ENCODE results near the gene WDR70.
"Not testable (repeated sequence)": the region's sequence is repeated elsewhere in the genome, so short reads cannot be mapped to it uniquely, and the experiment has no call there.

The WDR70 gene

DNA sequence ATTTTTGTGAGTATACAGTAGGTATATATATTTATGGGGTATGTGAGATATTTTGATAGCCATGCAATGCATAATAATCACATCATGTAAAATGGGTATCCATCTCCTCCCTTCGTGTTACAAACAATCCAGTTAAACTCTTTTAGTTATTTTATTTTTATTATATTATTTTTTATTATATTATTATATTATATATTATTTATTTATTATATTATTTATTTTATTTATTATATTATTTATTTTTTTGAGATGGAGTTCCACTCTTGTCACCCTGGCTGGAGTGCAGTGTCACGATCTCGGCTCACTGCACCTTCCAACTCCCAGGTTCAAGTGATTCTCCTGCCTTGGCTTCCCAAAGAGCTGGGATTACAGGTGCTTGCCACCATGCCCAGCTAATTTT lies 138.6 kb downstream of the WDR70 start:
- no peak for DNase-seq (ENCODE audit: low spot score)

DNA sequence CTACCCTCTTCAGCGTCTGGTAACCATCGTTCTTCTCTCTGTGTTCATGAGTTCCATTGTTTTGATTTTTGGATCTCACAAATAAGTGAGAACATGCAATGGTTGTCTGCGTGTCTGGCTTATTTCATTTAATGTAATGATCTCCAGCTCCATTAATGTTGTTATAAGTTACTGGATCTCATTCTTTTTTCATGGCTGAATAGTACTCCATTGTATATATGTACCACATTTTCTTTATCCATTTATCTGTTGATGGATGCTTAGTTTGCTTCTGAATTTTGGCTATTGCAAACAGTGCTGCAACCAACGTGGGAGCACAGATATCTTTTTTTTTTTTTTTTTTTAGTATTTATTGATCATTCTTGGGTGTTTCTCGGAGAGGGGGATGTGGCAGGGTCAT lies 139.2 kb downstream of the WDR70 start:
- not testable (repeated sequence) for DNase-seq (ENCODE audit: low spot score)

DNA sequence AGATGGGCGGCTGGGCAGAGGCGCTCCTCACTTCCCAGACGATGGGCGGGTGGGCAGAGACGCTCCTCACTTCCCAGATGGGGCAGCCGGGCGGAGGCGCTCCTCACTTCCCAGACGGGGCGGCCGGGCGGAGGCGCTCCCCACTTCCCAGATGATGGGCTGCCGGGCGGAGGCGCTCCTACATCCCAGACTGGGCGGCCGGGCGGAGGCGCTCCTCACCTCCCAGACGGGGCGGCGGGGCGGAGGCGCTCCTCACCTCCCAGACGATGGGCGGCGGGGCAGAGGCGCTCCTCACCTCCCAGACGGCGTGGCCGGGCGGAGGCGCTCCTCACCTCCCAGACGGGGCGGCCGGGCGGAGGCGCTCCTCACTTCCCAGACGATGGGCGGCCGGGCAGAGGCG lies 140.2 kb downstream of the WDR70 start:
- DNase-seq (ENCODE audit: low spot score), result no peak

DNA sequence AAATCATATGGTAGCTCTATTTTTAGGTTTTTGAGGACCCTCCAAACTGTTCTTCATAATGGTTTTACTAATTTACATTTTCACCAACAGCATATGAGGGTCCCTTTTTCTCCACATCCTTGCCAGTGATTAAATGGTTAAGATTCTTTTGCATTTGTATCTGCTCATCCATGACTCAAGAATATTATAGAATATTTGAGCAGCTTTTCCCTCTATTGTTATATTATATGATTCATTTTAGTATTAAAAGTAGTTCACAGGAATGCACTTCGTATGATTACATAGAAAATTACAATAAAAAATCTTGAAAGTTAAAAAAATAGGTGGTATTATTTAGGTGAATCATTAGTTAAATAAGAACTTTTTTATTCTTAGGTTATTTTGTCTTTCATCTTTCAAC lies 140.7 kb downstream of the WDR70 start:
- no peak for DNase-seq (ENCODE audit: low spot score)

DNA sequence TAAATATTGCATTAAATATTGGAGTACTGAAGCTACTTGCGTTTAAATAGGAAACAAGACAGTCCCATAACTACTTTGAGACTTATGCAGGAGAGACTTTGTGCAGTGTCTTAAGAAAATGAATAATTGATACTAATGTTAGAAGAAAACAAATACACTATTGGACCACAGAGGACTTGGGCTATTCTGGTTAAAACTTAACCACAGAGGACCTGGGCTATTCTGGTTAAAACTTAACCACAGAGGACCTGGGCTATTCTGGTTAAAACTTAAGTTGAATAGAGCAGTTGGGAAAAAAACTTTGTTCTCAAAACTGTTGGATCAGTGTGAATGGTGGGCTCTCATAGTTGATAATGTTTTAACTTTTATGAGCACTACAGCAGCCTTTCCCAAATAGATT lies 141.7 kb downstream of the WDR70 start:
- DNase-seq (ENCODE audit: low spot score), result no peak

DNA sequence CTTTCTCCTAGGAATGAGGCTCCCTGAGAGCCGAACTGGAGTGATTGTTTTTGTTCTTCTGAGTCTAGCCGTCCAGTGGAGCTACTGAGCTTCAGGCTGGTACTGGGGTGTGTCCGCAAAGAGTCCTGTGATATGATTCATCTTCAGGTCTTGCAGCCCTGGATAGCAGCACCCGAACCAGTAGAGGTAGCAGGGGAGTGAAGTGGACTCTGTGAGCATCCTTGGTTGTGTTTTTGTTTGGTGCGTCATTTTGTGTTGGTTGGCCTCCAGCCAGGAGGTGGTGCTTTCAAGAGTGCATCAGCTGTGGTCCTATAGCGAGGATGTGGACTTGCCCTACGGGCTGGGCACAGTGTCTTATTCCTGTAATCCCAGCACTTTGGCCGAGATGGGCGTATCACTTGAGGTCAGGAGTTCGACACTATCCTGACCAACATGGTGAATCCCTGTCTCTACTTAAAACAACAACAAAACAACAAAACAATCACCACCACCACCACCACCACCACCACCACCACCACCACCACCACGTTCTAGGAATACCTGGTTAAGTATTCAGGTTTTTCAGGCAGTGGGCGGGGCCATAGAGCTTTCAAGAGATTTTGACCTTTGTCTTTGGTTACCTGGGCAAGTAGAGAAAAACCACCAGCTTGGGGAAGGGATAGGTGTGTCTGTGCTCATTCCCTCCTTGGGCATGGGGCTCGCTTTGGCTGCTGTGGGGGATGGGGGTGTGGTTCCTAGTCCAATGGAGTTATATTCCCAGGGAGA lies 154.0 kb downstream of the WDR70 start:
- DNase-seq (ENCODE audit: low spot score), result no peak

DNA sequence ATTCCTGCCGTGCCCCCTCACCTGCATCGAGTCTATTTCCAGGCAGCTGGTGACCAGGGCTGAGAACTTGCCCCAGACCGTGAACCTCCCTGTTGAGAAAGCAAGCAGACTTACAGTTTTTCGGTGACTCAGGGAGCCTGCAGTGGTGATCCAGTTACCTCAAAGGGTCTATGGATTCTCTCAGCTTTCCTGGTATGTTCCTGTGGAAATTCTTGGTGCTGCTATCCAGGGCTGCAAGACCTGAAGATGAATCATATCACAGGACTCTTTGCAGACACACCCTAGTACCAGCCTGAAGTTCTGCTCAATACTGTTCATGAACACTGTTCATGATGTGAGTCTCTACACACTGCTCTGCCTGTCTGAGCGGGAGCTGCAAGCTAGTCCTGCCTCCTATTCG lies 154.7 kb downstream of the WDR70 start:
- DNase-seq (ENCODE audit: low spot score), result no peak

DNA sequence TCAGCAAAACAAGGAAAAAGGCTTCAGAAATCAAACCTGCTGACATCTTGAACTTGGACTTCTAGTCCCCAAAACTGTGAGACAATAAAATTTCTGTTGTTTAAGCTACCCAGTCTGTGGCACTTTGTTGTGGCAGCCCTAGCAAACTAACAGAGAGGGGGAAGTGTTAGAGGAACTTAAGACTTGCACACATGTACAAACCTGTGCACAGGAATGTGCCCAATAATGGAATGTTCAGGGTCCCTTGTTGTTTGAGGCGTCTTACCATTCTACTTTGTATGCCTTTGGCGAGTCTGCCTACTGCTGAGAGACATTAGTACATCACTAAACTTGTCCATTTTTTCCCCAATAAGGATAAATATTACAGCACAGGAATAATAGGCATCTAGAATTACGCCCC lies 160.3 kb downstream of the WDR70 start:
- no peak for DNase-seq (ENCODE audit: low spot score)

DNA sequence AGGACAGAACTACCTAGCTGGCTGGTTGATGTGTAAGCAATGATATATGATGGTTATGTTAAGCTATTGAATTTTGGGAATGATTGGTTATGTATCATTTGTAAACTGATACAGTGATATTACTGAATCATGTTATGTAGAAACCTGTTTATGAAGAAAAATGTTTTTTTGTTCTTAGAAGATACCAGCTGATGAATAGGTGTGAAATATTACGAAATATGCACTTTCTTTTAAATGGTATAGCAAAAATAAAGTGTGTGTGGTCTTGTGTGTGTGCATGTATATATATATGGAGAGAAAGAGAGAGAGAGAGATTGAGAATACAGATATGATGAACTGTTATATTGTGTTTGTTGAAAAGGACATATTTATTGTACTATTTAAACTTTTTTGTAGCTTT lies 164.1 kb downstream of the WDR70 start:
- no peak for DNase-seq (ENCODE audit: low spot score)

DNA sequence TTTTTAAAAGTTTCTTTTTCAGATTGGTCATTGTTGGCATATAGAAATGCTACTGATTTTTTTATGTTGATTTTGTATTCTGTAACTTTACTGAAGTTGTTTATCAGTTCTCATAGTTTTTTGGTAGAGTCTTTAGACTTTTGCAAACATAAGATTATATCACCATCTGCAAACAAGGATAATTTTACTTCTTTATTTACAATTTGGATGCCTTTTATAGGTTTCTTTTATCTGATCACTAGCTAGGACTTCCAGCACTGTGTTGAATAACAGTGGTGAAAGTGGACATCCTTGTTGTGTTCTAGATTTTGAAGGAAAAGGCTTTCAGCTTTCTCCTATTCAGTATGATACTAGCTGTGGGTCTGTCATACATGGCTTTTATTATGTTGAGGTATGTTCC lies 170.3 kb downstream of the WDR70 start:
- DNase-seq (ENCODE audit: low spot score), result no peak

DNA sequence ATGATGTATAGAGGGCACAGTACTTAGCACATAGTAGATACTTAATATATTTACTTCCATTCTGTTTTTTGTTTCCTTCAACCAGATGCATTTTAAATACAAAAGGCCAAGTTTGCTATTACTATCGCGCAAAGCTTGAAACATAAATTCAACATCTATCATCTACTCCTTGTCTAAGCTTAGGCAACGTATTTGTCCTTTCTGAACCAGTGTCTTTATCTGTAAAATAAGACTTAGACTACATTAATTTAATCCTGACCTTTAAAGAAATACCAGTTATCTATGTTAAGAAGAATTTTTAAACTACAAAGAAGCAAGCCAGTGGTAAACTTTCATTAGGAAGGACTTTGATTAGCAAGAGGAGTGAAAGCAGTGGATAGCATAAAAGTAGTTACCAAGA lies 173.0 kb downstream of the WDR70 start:
- DNase-seq (ENCODE audit: low spot score), result no peak

DNA sequence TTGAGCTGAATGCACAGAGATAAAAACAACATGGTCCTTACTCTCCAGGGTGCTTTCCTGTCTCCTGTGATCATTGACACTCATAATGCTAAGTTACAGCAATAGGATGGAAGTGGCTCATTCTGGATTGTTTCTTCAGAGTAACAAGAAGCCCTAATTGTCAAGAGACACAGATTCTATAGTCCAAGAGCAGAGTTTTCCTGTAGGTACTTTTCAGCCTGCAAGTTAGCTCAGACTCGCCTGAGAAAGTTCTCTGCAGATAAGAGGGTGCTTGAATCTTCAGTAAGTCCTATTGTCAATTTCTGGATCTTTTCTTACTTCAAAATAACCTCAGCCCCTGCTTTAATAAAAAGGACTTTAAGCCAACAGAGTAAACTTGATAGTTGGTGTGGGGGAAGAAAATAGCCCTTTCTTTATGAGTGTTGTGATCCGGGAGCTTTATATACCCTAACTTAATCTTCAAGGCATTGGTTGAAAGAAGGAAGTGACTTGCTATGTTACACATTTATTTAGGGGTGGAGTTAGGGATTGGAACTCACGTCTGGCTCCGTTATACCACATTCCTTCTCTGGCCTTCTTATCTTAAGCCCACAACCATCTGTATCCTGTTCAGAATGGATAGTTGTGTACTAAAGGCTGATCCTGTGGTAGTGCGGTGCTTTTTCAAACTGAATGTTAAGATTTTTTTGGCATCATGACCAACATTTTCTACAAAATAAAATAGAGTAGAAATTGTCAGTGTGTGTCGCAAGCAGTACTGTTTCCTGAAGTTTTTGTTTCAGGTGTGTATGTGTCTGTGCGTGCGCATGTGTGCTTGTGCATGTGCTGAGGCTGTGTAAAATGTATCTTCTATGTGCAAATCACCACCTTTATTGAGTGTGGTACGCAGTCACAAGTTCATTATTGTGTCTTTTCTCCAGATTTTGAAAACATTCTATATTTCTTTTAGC lies 173.9 kb downstream of the WDR70 start:
- peak; percentile 57 for DNase-seq (ENCODE audit: low spot score)

DNA sequence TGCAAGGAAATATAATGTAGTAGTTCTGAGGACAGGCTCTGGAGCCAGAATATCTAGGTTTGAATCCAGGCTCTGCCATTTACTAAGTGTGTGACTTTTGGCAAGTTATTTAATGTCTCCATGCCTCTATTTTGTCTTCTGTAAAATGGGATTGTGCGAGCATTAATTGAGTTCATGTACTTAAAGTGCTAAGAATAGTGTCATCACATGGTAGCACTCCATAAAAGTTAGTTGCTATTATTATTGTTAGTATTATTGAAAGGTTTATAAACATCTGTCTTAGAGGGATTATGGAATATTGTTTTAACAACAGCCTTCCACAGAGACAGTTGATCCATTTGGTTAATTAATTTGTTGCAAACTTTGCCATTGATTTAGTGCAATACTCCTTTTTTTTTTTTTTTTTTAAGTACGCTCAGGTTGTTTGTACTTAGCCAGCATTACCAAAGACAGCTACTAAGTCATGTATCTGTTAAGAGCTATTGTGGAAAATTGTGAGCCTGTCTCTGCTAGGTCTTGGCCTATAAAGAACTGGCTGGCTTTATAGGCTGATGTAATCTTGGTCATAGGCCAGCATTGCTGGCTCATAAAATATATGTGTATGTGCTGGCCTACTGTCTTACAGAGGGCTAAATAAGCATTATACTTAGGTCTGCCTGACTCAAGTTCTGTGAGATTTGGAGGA lies 174.7 kb downstream of the WDR70 start:
- no peak for DNase-seq (ENCODE audit: low spot score)

DNA sequence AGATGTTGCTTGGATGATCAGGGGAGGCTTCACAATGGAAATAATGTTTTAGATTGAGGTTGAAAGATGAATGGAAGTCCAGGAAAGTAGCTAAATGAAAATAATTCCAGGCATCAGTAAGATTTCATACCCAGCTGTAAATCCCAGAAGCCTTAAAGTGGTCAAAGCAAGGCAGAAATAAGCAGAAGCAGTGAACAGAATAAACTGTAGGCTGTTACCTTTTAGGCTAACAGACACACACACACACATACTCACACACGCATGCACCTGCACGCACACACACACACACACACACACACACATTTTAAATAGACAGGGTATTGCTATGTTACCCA lies 175.3 kb downstream of the WDR70 start:
- DNase-seq (ENCODE audit: low spot score), result no peak

DNA sequence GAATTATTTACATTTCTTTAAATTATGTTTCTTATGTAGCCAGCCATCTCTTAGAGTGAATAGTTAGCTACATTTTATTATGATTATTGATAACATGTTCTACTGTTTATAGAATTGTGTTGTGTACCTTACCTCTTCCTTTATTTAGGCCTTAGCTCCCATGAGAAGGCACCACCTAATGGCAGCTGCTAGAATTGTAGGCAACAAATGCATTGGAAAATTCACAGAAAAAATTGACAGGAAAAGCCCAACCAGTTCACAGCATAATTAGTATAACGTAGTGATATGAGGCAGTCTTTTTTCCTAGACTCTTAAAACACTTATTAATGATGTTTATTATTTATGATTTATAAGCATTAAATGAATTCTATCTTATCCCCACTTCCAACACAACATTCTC lies 175.8 kb downstream of the WDR70 start:
- DNase-seq (ENCODE audit: low spot score), result no peak

DNA sequence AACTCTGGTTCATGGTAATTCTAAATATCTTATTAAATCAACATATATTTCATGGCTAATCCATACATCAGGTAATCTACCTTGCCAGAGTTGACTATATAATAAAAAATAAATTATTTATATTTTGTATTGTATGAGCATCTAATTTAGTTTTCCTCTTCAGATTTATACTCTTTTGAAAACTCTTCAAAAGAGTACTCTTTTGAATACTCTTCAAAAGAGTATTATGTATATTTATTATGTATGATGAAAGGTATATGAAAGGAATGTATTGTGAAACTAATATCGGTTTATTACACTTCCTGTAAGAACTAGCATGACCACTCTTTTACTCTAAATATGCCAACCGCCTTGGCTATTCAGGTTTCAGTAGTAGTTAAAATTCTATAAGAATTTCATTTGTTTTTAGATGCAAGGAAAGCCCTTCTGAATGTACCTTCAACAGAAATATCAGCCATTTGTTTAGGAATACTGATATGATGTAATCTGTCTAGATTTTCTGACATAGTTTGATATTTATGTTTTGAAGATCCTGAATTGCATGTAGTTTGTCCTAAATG lies 178.7 kb downstream of the WDR70 start:
- no peak for DNase-seq (ENCODE audit: low spot score)

DNA sequence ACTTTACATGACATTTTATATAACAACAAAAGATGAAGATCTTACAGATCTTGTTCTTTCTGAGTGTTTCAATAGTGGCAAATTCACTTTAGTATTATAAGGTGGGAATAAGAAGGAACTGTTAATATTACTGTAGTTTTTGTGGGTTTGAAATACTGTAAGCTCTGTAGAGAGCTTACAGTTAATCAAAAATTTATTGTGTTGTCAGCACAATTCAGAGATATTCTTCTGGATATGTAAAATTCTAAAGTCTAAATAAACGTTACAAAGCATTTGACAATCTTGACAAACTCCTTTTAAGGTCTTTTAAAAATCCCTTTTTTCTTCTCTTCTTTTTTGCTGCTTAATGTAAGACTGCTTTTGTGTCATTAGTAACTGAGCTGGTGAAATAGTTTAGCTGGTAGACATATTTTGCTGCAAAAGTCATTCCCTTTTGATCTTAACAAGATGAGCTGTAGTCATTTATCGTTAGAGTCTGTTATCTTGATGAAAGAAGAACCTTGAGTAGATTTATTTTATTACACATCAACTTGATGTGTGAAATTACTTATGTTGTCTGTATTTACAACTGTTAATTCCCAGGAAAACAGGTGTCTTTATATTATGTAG lies 186.0 kb downstream of the WDR70 start:
- no peak for DNase-seq (ENCODE audit: low spot score)

DNA sequence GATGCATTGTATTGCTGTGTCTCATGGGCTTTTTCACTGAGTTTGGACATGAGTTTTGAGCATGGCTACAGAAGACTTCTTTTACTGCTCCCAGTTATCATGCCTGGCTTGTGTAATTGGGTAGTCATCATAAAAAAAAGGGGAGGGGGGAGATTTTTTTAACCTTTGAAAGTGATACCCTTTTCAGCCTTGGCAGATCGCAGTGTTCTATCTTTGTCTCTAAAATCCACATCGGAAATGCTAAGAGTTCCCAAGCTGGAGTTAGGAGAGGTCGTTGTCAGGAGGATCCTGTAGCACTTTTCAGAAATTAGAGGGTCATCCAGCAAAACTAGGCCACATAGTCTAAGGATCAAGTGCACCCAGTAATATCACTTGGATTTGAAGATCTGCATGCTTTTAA lies 188.4 kb downstream of the WDR70 start:
- no peak for DNase-seq (ENCODE audit: low spot score)

DNA sequence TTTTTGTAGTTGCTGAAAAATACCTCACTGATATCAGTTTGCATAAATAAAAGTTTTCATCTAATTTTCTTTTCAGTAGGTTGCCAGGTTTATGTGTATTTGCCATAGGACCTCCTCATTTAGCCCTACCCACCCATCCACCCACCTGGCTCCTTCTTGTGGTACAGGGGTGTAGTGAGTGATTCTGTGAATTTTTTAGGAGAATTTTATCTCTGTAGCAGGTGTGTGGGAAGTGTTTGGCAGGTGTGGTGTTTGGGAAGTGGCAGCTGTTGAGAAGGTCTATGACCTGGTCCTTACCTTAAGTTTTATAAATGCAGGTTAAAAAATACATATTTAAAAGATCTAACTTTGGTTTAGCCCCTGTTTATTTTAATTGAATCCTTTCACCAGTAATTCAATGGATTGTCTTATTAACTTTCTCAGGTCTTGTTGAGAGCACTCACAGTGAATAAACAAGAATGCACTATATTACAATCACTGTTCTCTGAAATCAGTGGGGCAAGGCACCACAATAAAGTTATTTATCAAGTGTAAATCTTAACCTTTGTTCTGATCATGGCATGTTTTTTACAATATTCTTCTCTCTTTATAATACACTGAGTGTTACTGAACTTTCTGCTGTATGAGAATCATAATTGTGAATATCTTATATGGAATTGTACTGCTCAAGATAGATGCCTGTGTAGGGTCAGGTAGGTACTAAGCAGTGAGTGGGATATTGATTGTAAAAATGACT lies 189.1 kb downstream of the WDR70 start:
- DNase-seq (ENCODE audit: low spot score), result no peak

DNA sequence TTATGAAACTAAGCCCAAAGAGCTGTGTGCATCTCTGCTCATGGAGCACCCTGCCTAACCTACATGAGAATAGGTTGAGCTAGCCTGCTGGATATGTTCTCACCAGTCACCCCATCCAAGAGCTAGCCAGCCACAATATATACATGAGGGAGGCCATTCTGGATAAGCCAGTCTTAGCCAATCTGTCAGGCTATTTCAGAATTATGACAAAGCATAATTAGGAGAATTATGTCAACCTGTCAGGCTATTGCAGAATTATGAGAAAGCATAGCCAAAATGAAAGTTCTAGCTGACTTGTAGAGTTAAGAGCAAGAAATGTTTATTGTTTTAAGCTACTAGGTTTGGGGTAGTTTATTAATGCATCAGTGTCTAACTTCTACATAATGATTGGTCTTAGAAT lies 189.8 kb downstream of the WDR70 start:
- DNase-seq (ENCODE audit: low spot score), result no peak

DNA sequence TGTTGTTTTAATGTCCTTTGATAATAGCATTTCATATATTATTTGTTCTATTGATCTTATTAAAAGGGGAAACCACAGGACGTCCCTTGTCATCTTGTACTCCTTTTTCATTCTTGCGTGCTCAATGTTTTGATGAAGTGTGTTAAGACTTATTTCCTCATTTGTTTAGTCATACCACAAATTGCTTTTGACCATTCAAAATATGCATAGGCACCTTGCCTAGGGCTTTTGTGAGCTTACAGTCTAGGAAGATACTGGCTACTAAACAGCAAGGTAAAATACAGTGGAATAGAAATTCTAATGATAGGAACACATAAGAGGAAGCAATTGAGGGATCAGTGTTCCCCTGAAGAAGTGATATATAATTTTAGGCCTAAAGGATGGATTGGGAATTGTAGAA lies 190.3 kb downstream of the WDR70 start:
- no peak for DNase-seq (ENCODE audit: low spot score)

DNA sequence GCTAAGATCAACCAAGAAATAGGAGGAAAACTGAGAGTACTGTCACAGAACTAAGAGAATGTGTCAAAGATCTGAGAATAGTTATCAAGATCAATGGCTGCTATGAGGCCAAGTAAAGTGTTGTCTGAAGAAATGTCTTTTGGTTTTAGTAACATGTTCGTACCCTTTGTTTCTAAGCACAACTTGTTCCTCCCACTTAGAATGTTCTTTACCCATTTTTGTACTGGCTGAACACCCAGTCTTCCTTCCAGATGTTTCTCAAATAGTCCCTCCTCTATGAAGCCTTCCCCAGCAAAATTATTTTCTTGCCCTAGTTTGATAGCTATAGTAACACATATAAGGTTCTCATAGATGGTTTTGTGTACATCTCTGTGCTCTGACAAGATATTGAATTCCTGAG lies 191.5 kb downstream of the WDR70 start:
- DNase-seq (ENCODE audit: low spot score), result no peak

Data from hepatic stellate cell (primary cell).